ENCODE data around the gene PTGIS. TPM values are rescaled to one million over a fixed set of nuclear protein-coding genes. Genes with fewer than 3 reads are reported as not detected.

The PTGIS gene
- total and polyA plus RNA-seq, 2 experiments from 2014 or later, result 2.1 to 7.8 TPM

- DNase-seq (ENCODE audit: low read depth in 1 of 2, low spot score in 1 of 2), result no peak
- H3K27ac ChIP-seq, result no peak overlapping the region
- no peak overlapping the region for H3K4me3 ChIP-seq
- H3K27me3 ChIP-seq, result peaks cover 43% of the 10 kb centered on the region
- no peaks in the 10 kb centered on the region for H3K36me3 ChIP-seq
- H3K9me3 ChIP-seq (ENCODE audit: low read depth), result no peaks in the 10 kb centered on the region
- H3K4me1 ChIP-seq (ENCODE audit: low read depth), result no peaks in the 10 kb centered on the region
- no peak for TF ChIP-seq CTCF (IDR thresholded peaks at IDR 0.05; ENCODE audit: low read depth, low read length)
These were observed 78.2 kb downstream of the PTGIS start for GRCh38 chr20:49489688-49490087.

- H3K4me1 ChIP-seq (ENCODE audit: low read depth), result peaks cover 3% of the 10 kb centered on the region
- H3K27me3 ChIP-seq, result peaks cover 61% of the 10 kb centered on the region
- H3K4me3 ChIP-seq, result no peak overlapping the region
- no peaks in the 10 kb centered on the region for H3K9me3 ChIP-seq (ENCODE audit: low read depth)
- H3K36me3 ChIP-seq, result no peaks in the 10 kb centered on the region
- DNase-seq (ENCODE audit: low read depth in 1 of 2, low spot score in 1 of 2), result no peak
- no peak for TF ChIP-seq CTCF (IDR thresholded peaks at IDR 0.05; ENCODE audit: low read depth, low read length)
- no peak overlapping the region for H3K27ac ChIP-seq
These were observed 81.9 kb downstream of the PTGIS start for GRCh38 chr20:49486064-49486463.

DNA sequence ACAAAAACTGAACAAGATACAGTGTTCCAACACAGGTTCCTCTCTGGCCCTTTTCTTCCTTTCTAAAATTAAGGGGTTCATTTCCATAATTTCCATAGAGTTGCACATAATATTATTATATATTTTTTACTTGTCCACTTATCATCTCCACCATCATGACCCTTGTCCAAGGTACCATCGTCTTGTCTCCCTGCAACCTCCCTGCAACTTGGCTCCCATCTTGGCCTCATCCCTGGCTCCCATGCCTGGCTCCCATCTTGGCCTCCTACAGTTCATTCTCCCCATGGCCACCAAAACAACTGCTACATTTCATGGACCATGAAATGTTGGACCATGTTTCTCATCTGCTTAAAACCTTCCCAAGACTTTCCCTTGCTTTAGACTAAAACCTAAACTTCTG lies 82.4 kb downstream of the PTGIS start:
- no peak overlapping the region for H3K27ac ChIP-seq
- no peak for DNase-seq (ENCODE audit: low read depth in 1 of 2, low spot score in 1 of 2)
- H3K27me3 ChIP-seq, result peaks cover 59% of the 10 kb centered on the region
- no peaks in the 10 kb centered on the region for H3K36me3 ChIP-seq
- peaks cover 3% of the 10 kb centered on the region for H3K4me1 ChIP-seq (ENCODE audit: low read depth)
- no peaks in the 10 kb centered on the region for H3K9me3 ChIP-seq (ENCODE audit: low read depth)
- no peak overlapping the region for H3K4me3 ChIP-seq
- no peak for TF ChIP-seq CTCF (IDR thresholded peaks at IDR 0.05; ENCODE audit: low read depth, low read length)

DNA sequence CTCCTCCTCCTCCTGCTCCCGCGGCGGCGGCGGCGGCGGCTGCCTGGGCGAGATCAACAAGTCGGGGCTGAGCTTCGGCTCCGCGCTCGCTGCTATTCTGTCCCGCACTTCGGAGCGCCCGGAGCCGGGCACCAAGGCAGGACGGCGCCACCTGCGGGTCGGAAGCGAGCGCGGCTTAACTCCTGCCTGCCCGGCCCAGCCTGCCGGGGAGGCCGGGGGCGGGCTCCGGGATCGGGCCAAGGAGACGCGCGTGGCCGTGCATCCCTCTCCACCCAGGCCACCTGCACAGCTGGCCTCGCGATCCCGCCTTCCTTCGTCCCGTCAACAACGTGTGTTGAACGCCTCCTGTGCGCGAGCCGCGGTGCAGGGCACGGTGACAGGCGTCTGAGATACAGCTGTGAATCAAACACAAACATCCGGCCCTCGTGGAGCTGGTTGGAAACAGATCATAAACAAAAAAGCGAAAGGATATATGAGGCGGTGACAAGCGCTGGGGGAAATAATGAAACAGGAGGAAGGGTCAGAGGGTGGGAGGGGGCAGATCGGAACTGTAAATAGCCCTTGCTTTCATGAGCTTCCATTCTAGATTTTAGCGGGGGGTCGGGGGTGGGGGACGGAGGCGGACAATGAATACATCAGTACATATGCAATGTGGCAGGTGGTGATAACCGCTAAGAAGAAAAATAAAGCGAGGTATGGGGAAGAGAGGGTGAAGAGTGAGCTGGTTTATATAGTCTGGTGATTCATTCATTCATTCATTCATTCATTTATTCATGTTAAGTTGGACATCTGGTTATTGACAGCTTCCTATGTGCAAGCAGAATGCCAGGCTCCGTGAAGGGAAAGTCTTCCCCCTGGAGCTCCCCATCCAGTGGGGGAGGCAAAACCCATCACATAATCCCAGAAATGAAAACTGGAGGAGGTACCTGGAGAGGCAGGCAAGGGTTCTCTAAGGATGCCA lies 83.5 kb downstream of the PTGIS start:
- H3K27ac ChIP-seq, result no peak overlapping the region

GRCh38 chr20:49483696-49484123 lies 84.2 kb downstream of the PTGIS start:
- H3K4me1 ChIP-seq (ENCODE audit: low read depth), result peaks cover 3% of the 10 kb centered on the region
- no peak for TF ChIP-seq CTCF (IDR thresholded peaks at IDR 0.05; ENCODE audit: low read depth, low read length)
- no peak for DNase-seq (ENCODE audit: low read depth in 1 of 2, low spot score in 1 of 2)

More for the DNA sequence above, 83.5 kb downstream of the PTGIS start:
- H3K27me3 ChIP-seq, result peaks cover 59% of the 10 kb centered on the region
- no peaks in the 10 kb centered on the region for H3K36me3 ChIP-seq
- H3K9me3 ChIP-seq (ENCODE audit: low read depth), result no peaks in the 10 kb centered on the region
- peaks cover 3% of the 10 kb centered on the region for H3K4me1 ChIP-seq (ENCODE audit: low read depth)
- peak; percentile 86 to 90 for DNase-seq (ENCODE audit: low read depth in 1 of 2, low spot score in 1 of 2)
- peak overlapping the region; percentile 29 for H3K4me3 ChIP-seq
- TF ChIP-seq CTCF (IDR thresholded peaks at IDR 0.05; ENCODE audit: low read depth, low read length), result peak; percentile 71

More at GRCh38 chr20:49483696-49484123, 84.2 kb downstream of the PTGIS start:
- Histone ChIP-seq H3K9me3 (ENCODE audit: low read depth) (no peaks in the 10 kb centered on the region), H3K27me3 (peaks cover 57% of the 10 kb centered on the region), H3K36me3 (no peaks in the 10 kb centered on the region), H3K27ac (no peak overlapping the region), H3K4me3 (peak overlapping the region; percentile 19)
